Endothelial cell of umbilical vein (primary cell): ENCODE data around the gene ELAVL1.

Source experiments
- CTCF ChIP-seq, 2 donors: IDR thresholded peaks; 1 replicate in 1 of 2; 2 replicates in 1 of 2; pipeline ENCODE4 v1.5.1; 2011; ENCODE audit warnings: low read length in 2 of 2, mild to moderate bottlenecking in 2 of 2, moderate library complexity in 2 of 2, control low read depth in 1 of 2, inconsistent platforms in 1 of 2, low read depth in 1 of 2; ENCODE audit not compliant: insufficient read depth in 1 of 2; ENCODE audit errors: extremely low read depth in 1 of 2
- EZH2 ChIP-seq: IDR thresholded peaks from 2 replicates; pipeline ENCODE4 v1.6.1; 2012; ENCODE audit warnings: borderline replicate concordance, low read depth, mild to moderate bottlenecking, moderate library complexity, low read length, inconsistent platforms; ENCODE audit not compliant: severe bottlenecking
- FOS ChIP-seq: IDR thresholded peaks from 2 replicates; pipeline ENCODE4 v1.6.1; 2011; ENCODE audit warnings: mild to moderate bottlenecking, low read length, moderate library complexity, borderline replicate concordance; ENCODE audit not compliant: insufficient read depth
- GATA2 ChIP-seq: IDR thresholded peaks from 2 replicates; pipeline ENCODE4 v1.7.0; 2011; ENCODE audit warnings: low read depth, mild to moderate bottlenecking, moderate library complexity, mixed read lengths, low read length; ENCODE audit not compliant: insufficient read length, insufficient read depth
- JUN ChIP-seq: IDR thresholded peaks from 2 replicates; pipeline ENCODE4 v1.6.1; 2011; ENCODE audit warnings: borderline replicate concordance, low read depth; ENCODE audit not compliant: insufficient read length, insufficient read depth
- MAX ChIP-seq: IDR thresholded peaks from 2 replicates; pipeline ENCODE4 v1.6.1; 2011; ENCODE audit not compliant: insufficient read depth, insufficient read length
- MYC ChIP-seq: IDR thresholded peaks from one replicate; pipeline ENCODE4 v1.6.1; 2011; ENCODE audit warnings: mild to moderate bottlenecking, low read depth, low read length
- POLR2A ChIP-seq: IDR thresholded peaks from 2 replicates; pipeline ENCODE4 v1.6.1; 2012; ENCODE audit warnings: low read depth, mild to moderate bottlenecking, control low read depth, low read length
- POLR2AphosphoS5 ChIP-seq: IDR thresholded peaks from 2 replicates; pipeline ENCODE4 v1.6.1; 2012; ENCODE audit warnings: low read depth, mild to moderate bottlenecking, control low read depth, low read length, moderate library complexity; ENCODE audit not compliant: insufficient read depth

- TF ChIP-seq POLR2A (no peak), CTCF (IDR thresholded peaks at IDR 0.05; ENCODE audit: extremely low read depth in 1 of 2, insufficient read depth in 1 of 2, low read depth in 1 of 2, low read length in 2 of 2) (no peak), MYC (no peak), JUN (no peak), EZH2 (no peak), FOS (no peak), MAX (no peak), POLR2AphosphoS5 (no peak), GATA2 (no peak)
Measured at GRCh38 chr19:7912144-7912696, 93.2 kb downstream of the ELAVL1 start.
